Stimulated activated naive CD8-positive, alpha-beta T cell treated with anti-CD3 and anti-CD28 coated beads, Interleukin-15, Interleukin-2, amounts not matched to agents 100 U/mL and 50 U/mL, for 24 hours (primary cell): ENCODE results near the gene RARRES1.
A peak's percentile ranks its signal among the peaks of the same experiment; 100 is the strongest.

Experiments
- ATAC-seq: fragments of 150-1000 bp; cut with Tn5 transposase; one replicate; pipeline ENCODE4 v1.10.0; 2021
- DNase-seq: peaks from one replicate; pipeline ENCODE4 v3.0.0; 2021

Gene RARRES1

DNA sequence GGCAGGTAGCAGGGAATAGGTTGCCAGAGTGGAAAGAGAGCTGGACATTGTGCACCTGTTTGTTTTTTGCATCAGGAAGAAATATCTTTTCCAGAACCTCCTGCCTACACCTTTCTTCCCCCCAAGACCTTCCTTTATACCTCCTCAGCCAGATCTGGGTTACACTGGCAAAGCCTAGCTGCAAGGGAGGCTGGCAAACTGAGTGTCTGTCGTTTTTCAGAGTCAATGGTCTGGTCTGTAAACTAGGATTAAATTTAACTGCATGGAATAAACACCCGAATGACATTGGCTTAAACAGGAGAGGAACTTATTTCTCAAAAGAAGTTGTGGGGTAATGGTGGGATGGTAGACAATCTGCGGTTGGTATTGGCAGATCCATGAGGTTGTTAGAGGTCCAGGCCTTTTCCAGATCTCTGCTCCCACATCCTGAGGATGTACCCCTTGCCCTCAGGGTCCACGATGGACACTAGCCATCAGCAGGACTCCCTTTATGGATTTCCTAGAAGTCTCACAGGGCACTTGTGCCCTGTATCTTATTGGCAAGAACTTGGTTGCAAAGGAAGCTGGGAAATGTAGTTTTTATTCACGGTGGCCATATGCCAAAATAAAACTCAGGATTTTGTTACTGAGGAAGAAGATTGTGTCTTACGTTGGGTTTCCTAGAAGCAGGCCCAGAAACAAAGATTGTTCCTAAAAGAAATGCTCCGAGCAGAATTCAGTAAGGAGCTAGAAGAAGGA, 3.2 kb upstream of the RARRES1 start:
- no peak for DNase-seq
- ATAC-seq, result no peak

DNA sequence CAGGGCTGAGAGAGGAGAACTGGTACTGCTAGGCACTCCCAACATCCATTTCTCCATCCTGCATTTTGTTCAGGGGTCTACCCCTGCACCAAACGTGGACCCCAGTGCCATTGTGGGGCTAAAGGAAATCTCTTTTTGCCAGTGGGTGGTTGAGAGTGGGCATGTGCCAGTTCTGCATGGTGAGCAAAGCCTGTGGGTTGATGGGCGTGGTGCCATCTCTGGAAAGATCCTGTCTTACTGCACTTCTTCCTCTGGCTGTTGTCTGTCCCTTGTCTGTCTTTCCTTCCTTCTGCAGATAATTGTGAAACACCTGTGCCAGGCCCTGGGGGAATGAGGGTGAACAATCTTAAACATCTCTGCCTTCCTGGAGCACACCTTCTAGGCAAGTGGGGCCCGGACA, 1.4 kb upstream of the RARRES1 start:
- DNase-seq, result no peak

DNA sequence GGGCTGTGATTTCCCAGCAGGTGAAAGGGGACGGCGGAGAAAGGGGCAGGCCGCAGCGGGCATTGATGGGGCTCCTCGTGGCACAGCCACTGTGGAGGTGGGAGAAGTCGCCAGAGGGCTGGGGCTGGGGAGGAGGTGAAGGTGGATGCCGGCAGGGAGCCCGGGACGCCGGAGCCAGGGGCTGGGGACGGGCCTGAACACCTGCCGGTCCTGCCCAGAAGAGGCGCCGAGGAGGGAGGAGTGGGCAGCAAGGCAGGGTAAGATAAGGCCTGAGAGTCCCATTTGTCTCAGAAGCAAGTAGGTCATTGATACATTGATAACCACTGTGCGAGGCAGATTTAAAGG, 571 bp upstream of the RARRES1 start:
- ATAC-seq, result no peak
- DNase-seq, result no peak

More for the DNA sequence above, 1.4 kb upstream of the RARRES1 start:
- no peak for ATAC-seq

DNA sequence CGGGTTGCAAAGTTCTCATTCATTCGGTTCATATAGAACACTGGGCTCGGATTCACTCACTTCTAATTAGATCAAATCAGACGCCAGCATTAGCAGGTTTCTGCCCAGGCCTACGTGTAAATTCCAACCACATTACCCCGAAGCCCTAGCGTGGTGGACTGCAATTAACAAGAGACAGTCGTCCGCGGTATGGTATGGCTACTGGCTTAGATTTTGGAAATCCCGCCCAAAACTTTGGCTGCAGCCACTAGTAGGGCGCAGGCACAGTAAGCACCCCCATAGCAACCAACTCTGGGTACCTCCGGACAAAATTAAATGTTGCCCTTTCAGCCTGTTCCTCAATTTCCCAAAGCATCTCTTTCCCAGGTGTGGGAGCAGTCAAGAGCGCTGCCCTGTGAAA, 771 bp downstream of the RARRES1 start:
- ATAC-seq (no peak), DNase-seq (no peak)

DNA sequence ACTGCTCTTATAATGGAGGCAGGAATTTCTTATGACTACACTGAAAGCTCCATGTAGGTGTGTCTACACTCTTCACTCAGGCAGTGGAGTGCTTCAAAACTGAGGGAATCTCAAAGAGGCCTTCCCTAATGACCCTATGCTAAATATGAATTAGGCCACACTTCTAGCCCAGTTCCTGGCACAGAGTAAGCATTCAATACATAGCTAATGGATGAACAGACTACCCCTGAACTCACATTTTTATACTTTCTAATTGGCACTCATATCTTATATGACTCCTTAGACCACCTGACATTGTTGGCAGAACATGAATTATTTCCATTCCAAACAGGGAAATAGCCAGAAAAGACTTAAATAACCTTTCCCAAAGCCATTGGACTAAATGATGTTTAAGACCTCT, 3.4 kb downstream of the RARRES1 start:
- ATAC-seq, result no peak

DNA sequence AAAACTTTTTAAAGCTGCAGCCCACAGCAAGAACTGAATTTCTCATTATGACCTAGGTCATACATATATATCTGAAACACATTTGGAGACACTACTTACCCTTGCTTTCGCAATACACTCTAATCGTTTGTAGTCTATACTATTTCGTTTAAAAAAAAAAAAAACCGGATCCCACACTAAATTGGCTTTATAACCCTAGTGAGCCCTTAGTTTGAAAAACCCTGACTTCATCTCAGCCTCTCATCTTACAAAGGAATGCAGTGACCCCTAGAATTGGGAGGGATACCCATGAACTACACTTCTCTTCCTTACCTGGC, 4.2 kb downstream of the RARRES1 start:
- ATAC-seq, result no peak
- no peak for DNase-seq

More for the DNA sequence above, 3.4 kb downstream of the RARRES1 start:
- no peak for DNase-seq

DNA sequence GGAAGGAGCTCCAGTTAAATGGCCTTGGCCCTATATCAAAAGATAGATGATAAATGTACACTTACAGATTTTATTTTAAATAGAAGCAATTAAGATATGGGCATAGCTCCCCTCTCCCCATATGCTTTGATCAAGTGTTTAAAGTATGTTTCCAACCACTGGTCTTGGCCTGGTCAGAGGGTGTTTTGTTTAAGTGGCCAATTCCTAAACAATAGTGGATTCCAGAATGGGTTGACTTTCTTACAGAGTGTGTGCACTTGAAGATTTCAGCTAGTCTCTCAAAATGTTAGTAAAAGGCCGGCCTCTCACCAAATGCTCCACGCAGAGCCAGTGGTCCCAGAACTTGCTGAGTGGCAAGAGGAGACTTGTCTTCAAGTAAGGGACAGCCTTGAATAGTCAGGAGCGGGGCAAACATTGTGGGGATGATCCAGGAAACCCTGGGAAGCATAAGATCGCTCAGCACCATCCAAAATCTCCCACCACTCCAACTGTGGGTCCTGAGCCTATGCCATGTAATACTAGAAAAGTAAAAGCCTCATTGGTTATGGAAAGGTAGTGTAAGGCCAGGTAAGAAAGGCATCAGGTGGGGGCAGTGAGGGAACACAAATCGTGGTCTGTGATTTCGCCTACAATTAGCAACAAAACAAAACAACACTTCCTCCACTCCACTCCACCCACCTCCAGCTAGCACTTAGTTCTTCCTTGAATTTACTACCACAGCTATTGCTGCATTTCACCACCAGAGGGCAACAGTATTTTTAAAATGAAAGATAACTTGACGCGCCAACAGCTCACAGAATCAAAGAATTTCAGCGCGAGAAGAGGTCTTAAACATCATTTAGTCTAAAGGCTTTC, 4.8 kb downstream of the RARRES1 start:
- ATAC-seq (peak; percentile 26), DNase-seq (peak; percentile 28)

DNA sequence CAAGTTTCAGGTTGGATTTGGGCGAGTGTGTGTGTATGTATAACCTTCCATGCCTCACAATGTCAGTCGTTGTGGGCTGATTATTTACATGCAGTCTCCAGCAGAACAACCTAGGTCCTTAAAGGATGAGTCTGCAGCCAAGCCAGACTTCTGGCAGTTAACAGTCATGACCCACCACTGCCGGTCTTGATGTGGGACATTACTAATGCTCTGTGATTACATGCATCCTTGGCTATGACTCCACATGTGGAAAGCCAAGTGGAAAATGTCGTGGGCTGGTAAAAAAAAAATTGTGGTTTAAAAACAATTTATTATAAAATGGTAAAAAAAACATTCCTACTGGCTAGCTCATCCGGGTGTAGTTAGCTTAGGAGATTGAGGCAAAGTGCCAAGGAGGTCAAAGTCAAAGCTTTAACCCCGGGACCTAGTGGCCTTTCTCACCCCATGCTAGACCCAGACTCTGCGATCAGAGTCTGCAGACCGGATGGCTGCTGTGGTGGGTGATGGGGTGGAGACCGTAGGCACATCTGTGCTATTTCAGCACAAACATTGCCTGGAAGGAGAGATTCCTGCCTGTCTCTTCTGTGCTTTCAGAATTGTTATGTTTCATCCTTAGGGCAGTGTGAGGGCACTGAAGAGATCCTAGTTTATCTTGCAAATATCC, 6.8 kb downstream of the RARRES1 start:
- DNase-seq (peak; percentile 14), ATAC-seq (peak; percentile 81)

DNA sequence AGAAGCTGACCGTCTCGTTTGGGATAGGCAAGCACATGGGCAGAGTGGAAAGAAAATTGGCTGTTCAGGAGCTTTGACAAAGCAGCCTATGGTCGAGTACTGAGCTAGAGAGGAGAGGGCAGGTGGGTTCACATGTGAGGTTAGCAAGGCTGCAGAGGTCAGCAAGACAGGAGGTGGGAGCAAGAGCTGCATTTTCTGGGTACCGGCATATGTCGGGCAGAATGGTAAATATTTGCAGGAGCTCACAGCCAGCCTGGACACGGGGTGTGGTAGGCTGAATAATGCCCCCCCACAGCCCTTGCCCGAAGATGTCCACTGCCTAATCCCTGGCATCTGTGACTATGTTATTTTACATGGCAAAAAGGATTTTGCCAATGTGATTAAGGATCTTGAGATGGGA, 8.3 kb downstream of the RARRES1 start:
- no peak for ATAC-seq
- DNase-seq, result no peak

DNA sequence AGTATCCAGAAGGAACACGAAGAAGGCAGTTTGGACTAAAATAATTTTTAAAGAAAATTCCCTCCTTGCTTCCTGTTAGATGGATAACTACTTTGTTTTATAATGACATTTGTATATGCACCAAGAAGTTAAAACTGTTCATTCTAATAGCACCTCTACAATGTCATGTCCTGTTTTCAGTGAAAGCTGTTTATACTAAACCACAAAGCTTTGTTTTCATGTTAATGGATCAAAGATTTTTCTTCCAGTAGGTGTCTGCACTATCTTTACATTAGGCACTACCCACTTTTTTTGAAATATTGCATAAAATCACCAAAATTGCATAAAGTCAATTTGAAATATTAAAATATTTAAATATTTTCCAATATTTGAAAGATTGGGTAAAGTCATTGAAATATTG, 10.1 kb downstream of the RARRES1 start:
- DNase-seq (no peak), ATAC-seq (no peak)

DNA sequence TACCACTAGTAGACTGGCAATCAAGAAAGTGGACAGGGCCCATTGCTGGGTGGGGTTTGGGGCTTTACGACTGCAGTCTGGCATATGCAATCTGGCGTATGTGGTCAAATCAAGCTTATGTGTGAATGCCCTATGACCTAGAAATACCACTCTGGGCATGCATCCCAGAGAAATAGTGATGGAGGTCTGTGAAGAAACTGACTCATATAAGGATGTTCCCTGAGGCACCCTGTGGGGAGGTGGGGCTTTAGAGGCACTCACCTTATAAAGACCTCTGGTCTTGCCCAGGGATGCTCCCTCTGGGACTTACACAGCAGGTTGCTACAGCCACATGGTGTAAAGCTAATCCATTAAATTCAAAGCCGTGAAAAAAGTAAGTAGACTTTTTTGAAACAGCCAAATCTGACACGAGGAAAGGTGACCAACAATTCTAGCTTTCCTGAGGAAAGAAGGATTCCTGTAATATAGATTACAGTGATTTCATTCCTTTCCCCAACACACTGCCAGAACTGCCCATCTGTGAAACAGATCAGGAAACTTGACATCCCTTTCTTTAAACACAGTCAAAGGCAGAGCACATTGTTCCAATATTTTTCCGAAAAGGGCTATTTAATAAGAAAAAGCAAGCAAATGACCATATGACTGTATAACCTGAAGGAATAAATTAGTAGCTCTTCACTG, 13.6 kb downstream of the RARRES1 start:
- no peak for ATAC-seq
- DNase-seq, result no peak

DNA sequence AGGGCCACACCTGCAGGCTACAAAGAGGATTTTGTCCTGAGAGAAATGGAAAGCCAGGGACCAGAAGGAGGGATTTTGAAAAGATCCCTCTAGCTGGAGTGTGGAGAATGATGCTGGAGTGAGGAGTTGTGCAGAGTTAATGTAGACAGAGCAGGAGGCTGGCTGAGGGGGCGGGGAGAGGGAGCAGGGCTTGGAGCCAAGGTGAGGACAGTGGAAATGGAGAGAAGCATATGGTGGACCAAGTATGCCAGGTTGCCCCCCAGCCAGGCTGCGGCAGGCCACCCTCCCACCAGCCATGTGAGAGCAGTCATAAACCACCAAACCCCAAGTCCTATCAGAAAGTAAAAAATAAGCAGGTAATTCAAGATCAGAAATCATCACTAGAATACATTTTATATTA, 14.7 kb downstream of the RARRES1 start:
- no peak for ATAC-seq
- no peak for DNase-seq

DNA sequence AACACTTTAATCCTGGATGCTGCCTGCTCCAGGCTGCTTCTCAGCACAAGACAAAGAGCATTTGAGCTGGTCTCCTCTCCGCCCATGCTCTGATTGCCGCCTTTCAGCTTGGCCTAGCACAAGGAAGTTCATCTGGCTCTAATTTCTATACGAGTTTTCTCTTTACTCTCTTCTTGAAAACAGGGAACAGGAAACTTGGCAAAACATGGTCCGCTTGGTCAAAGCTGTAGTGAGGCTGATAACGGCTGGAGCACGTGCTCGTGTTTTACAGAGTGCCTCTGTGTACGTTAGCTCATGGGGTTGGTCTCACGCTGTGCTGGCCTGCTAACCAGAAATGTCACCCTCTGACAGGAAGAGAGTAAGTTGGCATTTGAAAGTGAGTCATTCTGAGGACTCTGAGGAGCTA, 19.2 kb downstream of the RARRES1 start:
- peak; percentile 79 for ATAC-seq

DNA sequence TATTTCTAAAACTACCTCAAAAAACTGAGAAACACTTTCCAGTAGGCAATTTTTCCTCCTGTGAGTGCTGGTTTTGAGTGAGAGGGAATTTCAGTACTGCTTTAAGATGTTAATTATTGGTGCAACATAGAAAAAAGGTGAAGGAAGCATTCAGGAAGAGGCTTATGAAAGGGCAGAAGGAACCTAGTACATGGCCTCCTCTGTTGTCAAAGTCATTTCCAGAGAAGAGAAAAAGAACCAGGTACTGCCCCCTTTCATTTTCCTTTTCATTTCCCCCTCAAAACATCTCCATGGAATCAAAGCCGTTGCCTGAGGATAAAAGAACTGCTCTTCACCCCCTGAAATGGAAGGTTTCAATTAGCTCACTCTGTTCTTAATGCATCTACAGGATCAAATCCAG, 19.8 kb downstream of the RARRES1 start:
- DNase-seq (no peak), ATAC-seq (no peak)

More for the DNA sequence above, 19.2 kb downstream of the RARRES1 start:
- DNase-seq, result no peak

DNA sequence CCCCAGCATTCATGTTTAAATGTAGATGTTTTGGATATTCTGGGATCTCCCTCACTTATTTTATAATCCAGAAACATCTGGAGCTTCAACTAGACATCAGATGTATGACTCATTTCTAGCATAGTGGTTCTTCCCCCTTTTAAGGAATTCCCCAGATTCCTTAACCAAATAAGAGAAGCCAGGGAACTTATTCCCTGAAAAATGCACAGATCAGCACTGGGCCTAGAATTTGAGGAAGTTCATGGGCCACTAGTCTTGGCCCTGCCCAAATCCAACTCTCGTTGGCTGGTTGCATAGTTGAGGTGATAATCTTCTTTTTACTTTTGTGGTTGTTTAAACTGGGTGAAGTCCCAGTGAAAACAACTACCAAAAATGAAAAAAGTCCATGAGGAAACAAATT, 20.4 kb downstream of the RARRES1 start:
- DNase-seq (no peak), ATAC-seq (no peak)

DNA sequence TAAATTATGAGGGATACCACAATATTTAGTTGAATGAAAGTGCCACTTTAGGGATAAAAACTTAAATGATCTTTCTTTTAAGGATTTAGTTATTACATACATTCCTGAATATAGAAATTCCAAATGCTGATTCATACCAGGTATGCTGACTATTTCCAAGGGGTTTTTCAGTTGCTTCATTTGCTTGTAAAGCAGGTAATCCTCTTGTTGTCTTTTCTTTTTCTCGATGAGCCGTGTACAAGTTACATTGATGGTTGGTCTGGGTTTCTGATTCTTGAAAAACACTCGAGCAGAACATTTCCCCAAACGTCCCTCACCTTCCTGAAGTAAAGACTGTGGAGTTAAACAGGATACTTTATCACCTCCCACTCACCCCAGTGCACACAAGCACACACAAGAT, 21.7 kb downstream of the RARRES1 start:
- no peak for ATAC-seq
- no peak for DNase-seq

DNA sequence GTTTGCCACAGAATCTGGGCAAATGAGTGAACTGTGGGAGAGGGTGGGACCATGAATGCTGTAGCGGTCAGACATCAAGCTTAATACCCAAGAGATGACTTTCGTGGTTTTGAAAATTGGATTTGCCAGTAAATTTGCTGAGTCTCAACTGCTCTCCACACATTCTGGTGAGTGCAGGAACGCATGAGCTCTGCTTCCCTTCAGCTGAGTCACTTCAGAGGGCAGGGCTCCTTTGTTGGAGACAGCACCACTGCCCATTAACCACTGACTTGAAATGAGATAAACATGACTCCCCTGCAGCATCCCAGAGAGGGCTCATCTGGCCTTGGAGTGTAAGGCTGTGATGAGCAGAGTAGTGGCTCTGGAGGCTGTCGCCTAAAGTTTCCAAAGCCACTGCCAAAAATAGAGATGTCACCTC, 22.6 kb downstream of the RARRES1 start:
- ATAC-seq, result no peak
- no peak for DNase-seq

DNA sequence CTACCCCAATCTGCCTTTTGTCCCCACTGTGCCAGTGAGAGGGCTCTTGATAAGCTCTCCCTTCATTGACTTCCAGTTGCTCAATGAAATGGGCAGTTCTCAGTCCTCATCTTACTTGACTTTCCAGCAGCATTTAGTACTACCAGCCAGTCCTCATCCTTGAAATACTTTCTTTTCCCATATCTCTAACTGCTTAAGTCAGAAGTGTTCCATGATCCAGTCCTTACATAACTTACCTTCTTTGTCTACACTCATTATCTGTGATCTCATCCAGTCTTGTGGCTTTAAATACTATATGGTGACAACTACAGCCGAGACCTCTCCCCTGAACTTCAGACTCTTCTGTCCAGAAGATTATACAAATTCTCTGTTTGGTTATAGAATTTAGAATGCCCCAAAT, 28.7 kb downstream of the RARRES1 start:
- DNase-seq (no peak), ATAC-seq (no peak)

DNA sequence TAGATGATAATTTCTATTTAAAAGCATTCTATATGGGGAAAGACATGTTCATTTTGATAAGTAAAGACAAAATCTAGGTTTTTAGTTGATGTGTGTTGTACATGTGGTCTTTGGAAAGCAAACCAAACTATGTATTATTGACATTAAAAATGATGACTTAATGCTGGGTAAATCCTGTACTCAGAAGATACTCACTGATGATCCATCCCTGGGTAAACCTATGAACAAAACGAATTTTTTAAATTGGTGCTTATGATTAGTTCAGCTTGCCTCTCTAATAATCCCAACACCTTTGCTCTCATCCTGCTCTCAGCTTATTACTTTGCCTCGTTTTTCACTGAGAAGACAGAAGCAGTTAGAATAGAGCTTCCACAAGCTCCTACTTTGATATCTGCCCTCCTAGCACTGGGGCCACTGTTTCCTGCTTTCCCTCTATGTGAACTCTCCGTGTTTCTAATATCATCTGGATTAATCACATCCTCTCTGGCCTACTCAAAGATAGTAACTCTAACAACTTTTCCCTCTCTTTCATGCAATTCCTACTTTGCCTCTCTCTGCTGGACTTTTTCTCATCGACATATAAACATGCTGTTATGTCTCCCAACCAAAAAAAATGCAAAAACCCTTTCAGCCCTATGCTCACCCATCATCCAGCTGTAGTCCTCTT, 29.3 kb downstream of the RARRES1 start:
- no peak for DNase-seq
- no peak for ATAC-seq

DNA sequence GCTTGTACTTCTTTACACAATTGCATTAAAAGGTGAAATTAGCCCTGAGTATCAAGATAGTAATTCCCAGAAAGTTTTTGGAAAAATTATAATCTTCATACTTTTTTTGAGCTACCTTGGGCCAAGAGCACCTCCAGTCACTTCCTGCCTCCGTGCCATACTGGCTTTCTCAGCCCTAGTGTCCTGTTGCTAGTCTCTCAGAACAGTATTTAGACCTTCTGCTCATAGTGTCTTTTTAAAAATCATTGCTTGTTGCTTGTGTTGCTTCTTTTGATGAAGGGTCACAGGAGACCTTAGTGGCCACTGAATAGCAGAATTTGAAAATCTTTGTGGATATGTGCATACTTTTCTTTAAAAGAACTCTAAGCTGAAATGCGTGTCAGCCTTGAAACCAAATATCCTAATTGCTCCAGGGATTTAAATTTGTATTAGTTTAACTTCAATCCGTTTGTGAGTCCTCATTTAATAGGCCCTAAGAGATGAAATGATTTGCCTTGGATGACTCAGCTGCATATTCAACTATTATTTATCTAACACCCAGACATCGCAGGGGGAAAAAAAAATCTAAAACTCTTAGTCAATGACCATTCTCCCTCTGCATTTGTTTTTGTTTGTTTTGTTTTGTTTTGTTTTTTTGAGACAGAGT, 30.7 kb downstream of the RARRES1 start:
- ATAC-seq, result no peak
- no peak for DNase-seq

DNA sequence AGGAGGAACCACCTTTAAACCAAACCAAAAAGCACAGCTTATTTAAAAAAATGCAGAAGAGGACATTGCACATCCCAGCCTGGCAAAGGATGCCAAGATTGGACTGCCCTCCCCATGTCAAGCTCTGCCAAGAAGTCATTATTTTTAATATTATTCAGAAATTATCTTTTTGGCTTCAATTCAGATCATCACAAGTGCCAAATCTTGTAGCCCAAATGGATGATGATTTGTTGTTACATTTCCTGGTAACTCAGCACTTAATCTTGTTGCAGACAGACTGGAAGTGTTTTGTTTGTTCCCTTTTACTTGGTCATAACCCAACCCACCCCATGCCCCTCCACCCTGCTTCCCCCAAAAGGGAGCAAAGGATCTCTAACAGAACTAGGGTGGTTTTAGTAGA, 31.7 kb downstream of the RARRES1 start:
- no peak for ATAC-seq
- no peak for DNase-seq

DNA sequence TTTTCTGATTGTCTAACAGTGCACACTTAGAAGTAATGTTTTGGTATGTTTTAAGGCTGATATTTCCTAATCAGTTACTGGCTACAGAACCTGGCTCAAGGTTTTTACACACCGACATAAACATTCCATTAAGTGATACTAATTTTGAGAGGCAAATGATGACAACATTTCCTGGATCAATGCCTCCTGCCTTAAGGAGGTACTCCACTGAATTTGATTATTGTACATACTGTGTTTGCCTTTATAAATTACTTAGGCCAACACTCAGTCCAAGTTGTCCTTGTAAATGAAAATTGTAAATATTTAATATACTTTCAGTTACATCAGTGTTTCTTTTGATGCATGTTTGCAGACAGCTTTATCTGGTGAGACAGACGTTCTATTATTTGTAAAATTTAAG, 35.6 kb downstream of the RARRES1 start:
- no peak for DNase-seq
- no peak for ATAC-seq
